Mucosa of descending colon (tissue), 3 donors: ENCODE results near the gene SMURF1. TPM values are rescaled to one million over a fixed set of nuclear protein-coding genes. Genes with fewer than 3 reads are reported as not detected.

Experiments used
- ATAC-seq: fragments of 200-7000 bp; cut with Tn5 transposase; one replicate; pipeline ENCODE4 v1.9.1; 2020; ENCODE audit warnings: mild to moderate bottlenecking, moderate library complexity
- DNase-seq, 3 donors: peaks; one replicate each; pipeline ENCODE4 v3.0.0-alpha.2; 2020
- H3K36me3 ChIP-seq: fragments of 200-600 bp; one replicate; pipeline ENCODE4 v1.8.0; 2021; ENCODE audit warnings: low read depth, mild to moderate bottlenecking
- H3K4me1 ChIP-seq: fragments of 200-600 bp; one replicate; pipeline ENCODE4 v1.8.0; 2021; ENCODE audit warnings: low read depth, mild to moderate bottlenecking
- H3K4me3 ChIP-seq: fragments of 200-600 bp; one replicate; pipeline ENCODE4 v1.8.0; 2021; ENCODE audit warnings: mild to moderate bottlenecking
- H3K9me3 ChIP-seq: fragments of 200-600 bp; one replicate; pipeline ENCODE4 v1.8.0; 2021; ENCODE audit warnings: mild to moderate bottlenecking
- intact Hi-C, 2 donors: fragments of 100-400 bp; cut with DNase I in 1 of 2; cut with micrococcal nuclease in 1 of 2; formaldehyde crosslinking; loops; one replicate each; pipeline versions ENCODE4 v1.11.0 to v1.11.1; 2022; cut with DNase I, micrococcal nuclease
- total RNA-seq, 3 donors: library from RNA; stranded (reverse); fragmentation: NEBNext Ultra II Directional in 2 of 3; extraction: Animal tissue kit (Norgen Biotek cat#: 25700) in 2 of 3; gene quantifications; one replicate each; pipeline versions ENCODE4 v1.2.1 to v1.2.4, GENCODE V29; 2021 to 2023
- TF ChIP-seq, protein P1 (sequence below): fragments of 200-600 bp; IDR thresholded peaks from one replicate; pipeline ENCODE4 v1.8.0; 2022; ENCODE audit warnings: antibody characterized with exemption, mild to moderate bottlenecking
- donor health status: DM: no; HTN: no; CAD: no; lungs with moderate emphysema.
- donor health status: DM: no; HTN: no; CAD: no.
- donor health status: DM: no; HTN: yes; CAD: no.

SMURF1 gene
- total RNA-seq, 3 donors from 2014 or later, result 28.4 to 36.0 (median 31.2) TPM

DNA sequence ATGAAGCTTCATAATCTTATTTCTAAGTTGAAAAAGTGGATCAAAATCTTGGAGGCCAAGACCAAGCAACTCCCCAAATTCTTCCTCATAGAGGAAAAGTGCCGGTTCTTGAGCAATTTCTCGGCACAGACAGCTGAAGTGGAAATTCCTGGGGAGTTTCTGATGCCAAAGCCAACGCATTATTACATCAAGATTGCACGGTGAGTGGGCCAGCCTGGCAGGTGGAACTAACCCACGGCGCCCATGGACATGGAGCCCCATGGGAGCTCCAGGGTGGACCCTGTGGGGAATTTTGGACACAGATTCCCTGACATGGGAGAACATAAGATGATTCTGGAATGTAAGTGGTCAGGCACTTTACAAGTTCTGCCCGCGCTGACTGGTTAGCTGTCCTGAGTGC, 139.7 kb downstream of the SMURF1 start:
- Histone ChIP-seq H3K9me3 (no peaks in the 10 kb centered on the region), H3K36me3 (peaks cover 19% of the 10 kb centered on the region), H3K4me3 (no peak overlapping the region), H3K4me1 (peaks cover 1% of the 10 kb centered on the region)
- intact Hi-C loops, result no loop called here
- TF ChIP-seq, protein P1, sequence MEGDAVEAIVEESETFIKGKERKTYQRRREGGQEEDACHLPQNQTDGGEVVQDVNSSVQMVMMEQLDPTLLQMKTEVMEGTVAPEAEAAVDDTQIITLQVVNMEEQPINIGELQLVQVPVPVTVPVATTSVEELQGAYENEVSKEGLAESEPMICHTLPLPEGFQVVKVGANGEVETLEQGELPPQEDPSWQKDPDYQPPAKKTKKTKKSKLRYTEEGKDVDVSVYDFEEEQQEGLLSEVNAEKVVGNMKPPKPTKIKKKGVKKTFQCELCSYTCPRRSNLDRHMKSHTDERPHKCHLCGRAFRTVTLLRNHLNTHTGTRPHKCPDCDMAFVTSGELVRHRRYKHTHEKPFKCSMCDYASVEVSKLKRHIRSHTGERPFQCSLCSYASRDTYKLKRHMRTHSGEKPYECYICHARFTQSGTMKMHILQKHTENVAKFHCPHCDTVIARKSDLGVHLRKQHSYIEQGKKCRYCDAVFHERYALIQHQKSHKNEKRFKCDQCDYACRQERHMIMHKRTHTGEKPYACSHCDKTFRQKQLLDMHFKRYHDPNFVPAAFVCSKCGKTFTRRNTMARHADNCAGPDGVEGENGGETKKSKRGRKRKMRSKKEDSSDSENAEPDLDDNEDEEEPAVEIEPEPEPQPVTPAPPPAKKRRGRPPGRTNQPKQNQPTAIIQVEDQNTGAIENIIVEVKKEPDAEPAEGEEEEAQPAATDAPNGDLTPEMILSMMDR, result no peak
- no peak for DNase-seq
- ATAC-seq, result no peak

DNA sequence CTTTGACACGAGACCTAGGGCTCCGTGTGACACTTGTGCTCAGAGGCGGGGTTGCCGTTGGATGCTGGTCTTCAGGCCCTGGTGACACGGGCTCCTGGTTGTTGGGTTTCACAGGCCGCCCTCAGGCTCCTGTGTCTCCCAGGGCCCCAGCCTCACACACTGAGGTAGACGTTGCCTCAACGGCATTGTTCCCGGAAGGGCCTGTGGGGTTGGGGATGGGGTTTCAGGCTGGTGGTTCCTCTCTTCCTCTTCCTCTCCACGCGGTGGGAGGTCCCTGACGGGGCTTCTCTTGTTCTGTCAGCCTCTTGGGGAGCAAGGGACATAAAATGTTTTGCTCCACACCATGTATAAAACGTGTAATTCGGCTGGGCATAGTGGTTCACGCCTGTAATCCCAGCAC, 140.5 kb downstream of the SMURF1 start:
- no peak for ATAC-seq
- intact Hi-C loops, result no loop called here

DNA sequence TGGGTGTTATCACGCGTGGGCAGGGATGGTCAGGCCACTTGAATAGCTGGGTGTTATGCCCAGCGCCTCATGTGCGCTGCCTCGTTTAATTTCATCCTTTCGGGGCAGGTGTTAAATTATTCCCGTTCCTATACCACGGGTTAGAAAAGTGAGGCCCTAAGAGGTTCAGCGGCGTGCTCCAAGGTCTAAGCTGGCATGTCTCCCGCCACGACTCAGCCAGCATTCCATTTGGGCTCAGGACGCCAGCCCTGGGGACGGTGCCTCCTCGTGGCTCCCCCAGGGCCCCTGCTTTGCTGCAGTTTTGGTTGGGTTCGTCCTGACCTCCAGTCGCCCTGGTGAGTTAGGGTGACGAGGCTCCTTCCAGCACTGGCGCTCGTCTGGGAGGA, 141.1 kb downstream of the SMURF1 start:
- H3K9me3 ChIP-seq, result no peaks in the 10 kb centered on the region
- DNase-seq, result no peak
- no peak for ATAC-seq
- H3K4me1 ChIP-seq, result peaks cover 8% of the 10 kb centered on the region
- TF ChIP-seq, protein P1, result no peak
- peaks cover 19% of the 10 kb centered on the region for H3K36me3 ChIP-seq
- no peak overlapping the region for H3K4me3 ChIP-seq
- intact Hi-C loops, result no loop called here

More for the DNA sequence above, 140.5 kb downstream of the SMURF1 start:
- DNase-seq, result no peak
- Histone ChIP-seq H3K4me3 (no peak overlapping the region), H3K4me1 (peaks cover 8% of the 10 kb centered on the region), H3K36me3 (peaks cover 19% of the 10 kb centered on the region), H3K9me3 (no peaks in the 10 kb centered on the region)
- TF ChIP-seq, protein P1, result no peak

DNA sequence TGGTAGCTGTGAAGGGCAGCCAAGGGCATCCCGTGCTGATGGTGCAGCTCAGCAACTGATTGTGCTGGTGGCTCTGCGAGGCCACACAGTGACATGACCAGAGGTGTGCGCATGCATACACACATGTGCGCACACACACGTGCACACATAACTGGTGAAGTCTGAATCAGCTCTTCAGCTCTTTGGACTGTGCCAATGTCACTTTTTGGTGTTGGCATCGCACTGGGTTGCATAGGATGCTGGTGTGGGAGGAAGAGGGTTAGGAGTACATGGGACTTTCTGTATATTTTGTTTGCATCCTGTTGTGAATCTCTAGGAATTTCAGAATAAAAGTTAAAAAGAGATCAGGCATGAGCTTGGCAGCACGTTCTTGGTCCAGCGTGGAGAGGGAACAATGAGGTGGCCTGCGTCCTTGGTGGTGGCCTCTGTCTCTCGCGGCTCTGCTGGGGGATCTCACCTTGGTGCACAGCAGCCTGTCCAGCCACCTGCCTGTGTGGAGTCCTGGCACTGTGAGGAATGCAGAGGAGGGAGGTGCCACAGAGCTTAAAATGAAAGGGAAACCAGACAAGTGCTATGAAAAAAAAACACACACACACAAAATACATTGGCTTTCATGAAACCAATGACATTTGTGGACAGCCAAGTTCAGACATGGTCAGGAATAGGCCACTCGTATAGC, 141.6 kb downstream of the SMURF1 start:
- no peaks in the 10 kb centered on the region for H3K9me3 ChIP-seq
- no peak overlapping the region for H3K4me3 ChIP-seq
- intact Hi-C loops, result no loop called here
- no peak for ATAC-seq
- H3K36me3 ChIP-seq, result peaks cover 19% of the 10 kb centered on the region
- peaks cover 8% of the 10 kb centered on the region for H3K4me1 ChIP-seq
- TF ChIP-seq, protein P1, result no peak
- DNase-seq, result no peak

DNA sequence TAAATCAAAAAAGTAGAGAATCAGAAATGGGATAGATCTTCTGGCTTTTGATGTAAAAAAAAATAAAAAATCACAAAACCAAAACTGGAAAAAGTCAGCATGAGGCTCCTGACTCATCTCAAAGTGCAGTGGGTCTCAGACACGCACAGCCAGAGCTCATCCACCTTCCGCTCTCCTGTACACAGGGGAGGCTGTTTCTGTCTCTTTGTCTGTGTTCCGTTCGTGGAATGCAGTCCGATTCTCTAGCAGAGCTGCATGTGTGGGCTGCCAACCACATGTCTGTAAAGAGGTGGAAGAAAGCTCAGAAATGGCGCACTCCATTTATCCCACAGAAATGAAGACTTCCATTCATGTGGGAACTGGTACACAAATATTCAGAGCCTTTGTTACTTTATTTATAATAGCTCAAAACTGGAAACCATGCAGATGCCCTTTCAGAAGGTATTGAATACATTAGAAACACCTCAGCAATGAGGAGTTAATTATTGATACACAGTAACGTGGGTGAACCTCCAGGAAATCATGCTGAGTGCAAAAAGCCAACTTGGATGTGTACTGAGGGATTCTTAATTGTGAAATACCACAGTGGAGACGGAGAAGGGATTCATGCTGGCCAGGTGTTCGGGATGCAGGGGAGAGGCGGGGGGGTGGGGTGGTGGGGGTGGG, 142.3 kb downstream of the SMURF1 start:
- Histone ChIP-seq H3K9me3 (no peaks in the 10 kb centered on the region), H3K36me3 (peaks cover 17% of the 10 kb centered on the region), H3K4me1 (peaks cover 8% of the 10 kb centered on the region), H3K4me3 (no peak overlapping the region)
- intact Hi-C loops, result no loop called here
- ATAC-seq (no peak), DNase-seq (no peak)
- TF ChIP-seq, protein P1, result no peak
